EH (cell line): ENCODE results near the gene MOB3A.

Experiments
- DNase-seq: peaks from one replicate; pipeline ENCODE4 v3.0.0-alpha.2; 2015; ENCODE audit warnings: low read depth

MOB3A gene

GRCh38 chr19:2081873-2082810 is 14.0 kb downstream of the MOB3A start:
- no peak for DNase-seq

- DNase-seq, result no peak
Measured at GRCh38 chr19:2080336-2080988, 15.7 kb downstream of the MOB3A start.

- no peak for DNase-seq
Measured at GRCh38 chr19:2079865-2080301, 16.2 kb downstream of the MOB3A start.

- DNase-seq, result no peak
Measured at GRCh38 chr19:2079076-2079864, 16.9 kb downstream of the MOB3A start.

- DNase-seq, result no peak
Measured at GRCh38 chr19:2077833-2078619, 18.1 kb downstream of the MOB3A start.

- no peak for DNase-seq
Measured at GRCh38 chr19:2077398-2077797, 18.7 kb downstream of the MOB3A start.

- DNase-seq, result no peak
Measured at GRCh38 chr19:2076526-2076944, 19.6 kb downstream of the MOB3A start.

GRCh38 chr19:2072757-2073551 is 23.2 kb downstream of the MOB3A start:
- DNase-seq, result no peak

GRCh38 chr19:2070986-2071673 is 25.0 kb downstream of the MOB3A start:
- no peak for DNase-seq

- no peak for DNase-seq
Measured at GRCh38 chr19:2070436-2070827, 25.7 kb downstream of the MOB3A start.

- DNase-seq, result peak; percentile 41
Measured at GRCh38 chr19:2064788-2065524, 31.2 kb downstream of the MOB3A start.

GRCh38 chr19:2064395-2064787 is 31.7 kb downstream of the MOB3A start:
- no peak for DNase-seq

GRCh38 chr19:2063824-2064223 is 32.3 kb downstream of the MOB3A start:
- no peak for DNase-seq

- DNase-seq, result no peak
Measured at GRCh38 chr19:2062770-2063169, 33.4 kb downstream of the MOB3A start.

- DNase-seq, result no peak
Measured at GRCh38 chr19:2062389-2062729, 33.8 kb downstream of the MOB3A start.

GRCh38 chr19:2061495-2062388 is 34.4 kb downstream of the MOB3A start:
- peak; percentile 98 for DNase-seq

- DNase-seq, result peak; percentile 79
Measured at GRCh38 chr19:2060884-2061494, 35.1 kb downstream of the MOB3A start.
